ENCODE data around the gene ART4.

DNA sequence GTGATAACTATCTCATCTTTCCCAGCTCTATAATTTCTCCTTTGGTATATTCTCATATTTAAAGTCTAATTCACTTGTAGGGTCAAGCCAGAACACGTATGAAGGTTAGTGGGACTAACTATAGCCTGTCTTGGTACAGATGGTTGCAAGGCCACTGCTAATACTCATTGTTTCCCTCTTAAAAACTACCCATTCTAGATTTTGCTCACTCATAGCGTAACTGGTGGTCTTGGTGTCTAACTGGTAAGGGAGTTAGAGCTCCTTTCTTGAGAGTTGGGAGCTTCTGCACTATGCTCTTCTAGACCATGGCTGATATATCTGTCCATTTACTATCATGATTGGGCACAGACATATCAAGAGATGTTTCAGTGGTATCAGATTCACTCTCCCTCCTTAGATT is 33.5 kb upstream of the ART4 start:
- TF ChIP-seq CTCF (IDR thresholded peaks at IDR 0.05; ENCODE audit: low read length), result no peak
- TF ChIP-seq EZH2 (optimal IDR thresholded peaks at IDR 0.05; ENCODE audit: low read depth, low read length), result no peak
- no peak for TF ChIP-seq EZH2phosphoT487 (IDR thresholded peaks at IDR 0.05; ENCODE audit: low read length)

All from MM.1S (cell line).